MM.1S (cell line): Measurements from ENCODE around the gene ADRM1.

Experiments used
- EZH2 ChIP-seq: fragments of 300-600 bp; sonication (generic); optimal IDR thresholded peaks from 2 replicates; pipeline ENCODE3; 2017; ENCODE audit warnings: low read depth, mild to moderate bottlenecking, antibody characterized with exemption, low read length, mixed read lengths
- TF ChIP-seq, protein P1 (sequence below): fragments of 300-600 bp; sonication (generic); IDR thresholded peaks from 2 replicates; pipeline ENCODE4 v1.5.1; 2016; ENCODE audit warnings: antibody characterized with exemption, low read length, mixed read lengths

DNA sequence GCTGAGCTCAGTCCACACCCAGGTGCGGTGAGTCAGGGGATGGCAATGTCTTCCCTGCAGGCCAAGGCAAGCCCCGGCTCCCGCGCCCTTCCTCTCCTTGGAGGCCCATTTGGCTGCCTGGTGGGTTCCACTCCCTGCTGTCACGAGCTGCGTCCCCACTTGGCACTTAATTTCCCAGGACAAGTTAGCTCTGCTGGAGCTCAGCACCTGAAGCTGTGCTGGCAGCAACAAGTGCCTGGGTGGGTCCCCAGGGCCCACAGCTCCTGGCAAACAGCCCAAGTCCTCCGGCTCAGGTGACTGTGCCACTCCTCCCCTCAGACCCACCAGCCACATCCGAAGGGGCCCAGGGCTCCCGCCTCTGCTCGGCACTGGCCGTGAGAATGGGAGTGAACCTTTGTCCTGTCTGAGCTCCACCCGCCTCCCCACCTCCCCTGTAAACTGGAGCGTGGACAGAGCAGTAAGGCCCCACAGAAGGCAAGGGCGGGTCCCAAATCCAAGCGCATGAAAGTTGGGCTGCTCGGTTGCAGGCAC, 47.4 kb downstream of the ADRM1 start:
- TF ChIP-seq, protein P1, sequence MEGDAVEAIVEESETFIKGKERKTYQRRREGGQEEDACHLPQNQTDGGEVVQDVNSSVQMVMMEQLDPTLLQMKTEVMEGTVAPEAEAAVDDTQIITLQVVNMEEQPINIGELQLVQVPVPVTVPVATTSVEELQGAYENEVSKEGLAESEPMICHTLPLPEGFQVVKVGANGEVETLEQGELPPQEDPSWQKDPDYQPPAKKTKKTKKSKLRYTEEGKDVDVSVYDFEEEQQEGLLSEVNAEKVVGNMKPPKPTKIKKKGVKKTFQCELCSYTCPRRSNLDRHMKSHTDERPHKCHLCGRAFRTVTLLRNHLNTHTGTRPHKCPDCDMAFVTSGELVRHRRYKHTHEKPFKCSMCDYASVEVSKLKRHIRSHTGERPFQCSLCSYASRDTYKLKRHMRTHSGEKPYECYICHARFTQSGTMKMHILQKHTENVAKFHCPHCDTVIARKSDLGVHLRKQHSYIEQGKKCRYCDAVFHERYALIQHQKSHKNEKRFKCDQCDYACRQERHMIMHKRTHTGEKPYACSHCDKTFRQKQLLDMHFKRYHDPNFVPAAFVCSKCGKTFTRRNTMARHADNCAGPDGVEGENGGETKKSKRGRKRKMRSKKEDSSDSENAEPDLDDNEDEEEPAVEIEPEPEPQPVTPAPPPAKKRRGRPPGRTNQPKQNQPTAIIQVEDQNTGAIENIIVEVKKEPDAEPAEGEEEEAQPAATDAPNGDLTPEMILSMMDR: no peak
- TF ChIP-seq EZH2: no peak
